Mesenchymal stem cell (in vitro differentiated cells and primary cell): ENCODE measurements around the gene RAB10.

Experiments used
- DNase-seq: peaks from one replicate; pipeline ENCODE4 v3.0.0-alpha.2; 2013
- H2AFZ ChIP-seq: one replicate; pipeline ENCODE4 v1.6.1; 2013; ENCODE audit warnings: low read depth, mild to moderate bottlenecking, control low read depth, inconsistent platforms, low read length, moderate library complexity
- H2AK5ac ChIP-seq: 2 replicates; pipeline ENCODE4 v1.6.1; 2013; ENCODE audit warnings: low read length, moderate library complexity, mild to moderate bottlenecking, inconsistent platforms; ENCODE audit not compliant: severe bottlenecking
- H2BK120ac ChIP-seq: one replicate; pipeline ENCODE4 v1.6.1; 2013; ENCODE audit warnings: low read depth, mild to moderate bottlenecking, inconsistent platforms, low read length, moderate library complexity
- H2BK12ac ChIP-seq, 2 experiments: one replicate each; pipeline ENCODE4 v1.6.1; 2013; ENCODE audit warnings: inconsistent platforms in 2 of 2, low read length in 2 of 2, mild to moderate bottlenecking in 2 of 2, moderate library complexity in 2 of 2, control low read depth in 1 of 2
- H2BK15ac ChIP-seq: one replicate; pipeline ENCODE4 v1.6.1; 2013; ENCODE audit warnings: mild to moderate bottlenecking, low read depth, inconsistent platforms; ENCODE audit not compliant: poor library complexity, severe bottlenecking
- H2BK5ac ChIP-seq: 2 replicates; pipeline ENCODE4 v1.6.1; 2013; ENCODE audit warnings: low read depth, mild to moderate bottlenecking, low read length, control low read depth, inconsistent platforms; ENCODE audit not compliant: poor library complexity, severe bottlenecking
- H3K14ac ChIP-seq, 2 experiments: one replicate each; pipeline ENCODE4 v1.6.1; 2013; ENCODE audit warnings: inconsistent platforms in 2 of 2, low read length in 2 of 2, control low read depth in 1 of 2, mild to moderate bottlenecking in 1 of 2, moderate library complexity in 1 of 2
- H3K18ac ChIP-seq, 2 experiments: one replicate each; pipeline ENCODE4 v1.6.1; 2013; ENCODE audit warnings: inconsistent platforms in 2 of 2, low read length in 2 of 2, control low read depth in 1 of 2, low read depth in 1 of 2, mild to moderate bottlenecking in 1 of 2
- H3K23ac ChIP-seq, 2 experiments: one replicate each; pipeline ENCODE4 v1.6.1; 2013; ENCODE audit warnings: inconsistent platforms in 2 of 2, low read length in 2 of 2, mild to moderate bottlenecking in 2 of 2, moderate library complexity in 2 of 2, control low read depth in 1 of 2
- H3K27ac ChIP-seq: 2 replicates; pipeline ENCODE4 v1.5.1; 2013; ENCODE audit warnings: mild to moderate bottlenecking, moderate library complexity, low read length, control low read depth, inconsistent platforms; ENCODE audit not compliant: poor library complexity, severe bottlenecking
- H3K27me3 ChIP-seq, 2 experiments: 2 replicates each; pipeline versions ENCODE4 v1.6.1 to v1.7.0; 2013; ENCODE audit warnings: low read length in 2 of 2, mild to moderate bottlenecking in 2 of 2, moderate library complexity in 2 of 2, control low read depth in 1 of 2, inconsistent platforms in 1 of 2; ENCODE audit not compliant: control insufficient read depth in 1 of 2, insufficient read depth in 1 of 2
- H3K36me3 ChIP-seq, 2 experiments: 2 replicates each; pipeline versions ENCODE4 v1.6.1 to v1.7.0; 2013; ENCODE audit warnings: low read length in 2 of 2, control low read depth in 1 of 2, inconsistent platforms in 1 of 2, low read depth in 1 of 2, mild to moderate bottlenecking in 1 of 2; ENCODE audit not compliant: insufficient read depth in 2 of 2, control insufficient read depth in 1 of 2
- H3K4ac ChIP-seq, 2 experiments: one replicate each; pipeline ENCODE4 v1.6.1; 2013; ENCODE audit warnings: inconsistent platforms in 2 of 2, low read length in 2 of 2, mild to moderate bottlenecking in 2 of 2, moderate library complexity in 2 of 2, control low read depth in 1 of 2, low read depth in 1 of 2
- H3K4me1 ChIP-seq: 2 replicates; pipeline ENCODE4 v1.6.1; 2013; ENCODE audit warnings: low read depth, low read length, control low read depth; ENCODE audit not compliant: control insufficient read depth, insufficient read depth
- H3K4me2 ChIP-seq: 2 replicates; pipeline ENCODE4 v1.6.1; 2013; ENCODE audit warnings: low read length, mild to moderate bottlenecking, inconsistent platforms; ENCODE audit not compliant: poor library complexity, severe bottlenecking
- H3K4me3 ChIP-seq, 2 experiments: 2 replicates each; pipeline versions ENCODE4 v1.5.1 to v1.7.0; 2013; ENCODE audit warnings: low read length in 2 of 2, mild to moderate bottlenecking in 2 of 2, control low read depth in 1 of 2, low read depth in 1 of 2; ENCODE audit not compliant: insufficient read depth in 1 of 2
- H3K79me1 ChIP-seq: replicated peaks from 2 replicates; pipeline ENCODE4 v1.6.1; 2013; ENCODE audit warnings: mild to moderate bottlenecking, control low read depth, low read length, inconsistent platforms; ENCODE audit not compliant: poor library complexity, severe bottlenecking
- H3K9ac ChIP-seq: 2 replicates; pipeline ENCODE4 v1.7.0; 2013; ENCODE audit warnings: mild to moderate bottlenecking, low read length, moderate library complexity
- H3K9me3 ChIP-seq: 2 replicates; pipeline ENCODE4 v1.7.0; 2013; ENCODE audit warnings: mild to moderate bottlenecking, low read length; ENCODE audit not compliant: control insufficient read depth
- H4K8ac ChIP-seq: one replicate; pipeline ENCODE4 v1.6.1; 2013; ENCODE audit warnings: inconsistent platforms, mild to moderate bottlenecking, low read length, moderate library complexity
- H4K91ac ChIP-seq: one replicate; pipeline ENCODE4 v1.6.1; 2013; ENCODE audit warnings: mild to moderate bottlenecking, low read length, inconsistent platforms
- WGBS: methylation state at CpG from one replicate; pipeline ENCODE4 v1.1.7; 2013; ENCODE audit warnings: mixed read lengths; 5-methylcytosine and 5-hydroxymethylcytosine counted together

RAB10 gene

DNA sequence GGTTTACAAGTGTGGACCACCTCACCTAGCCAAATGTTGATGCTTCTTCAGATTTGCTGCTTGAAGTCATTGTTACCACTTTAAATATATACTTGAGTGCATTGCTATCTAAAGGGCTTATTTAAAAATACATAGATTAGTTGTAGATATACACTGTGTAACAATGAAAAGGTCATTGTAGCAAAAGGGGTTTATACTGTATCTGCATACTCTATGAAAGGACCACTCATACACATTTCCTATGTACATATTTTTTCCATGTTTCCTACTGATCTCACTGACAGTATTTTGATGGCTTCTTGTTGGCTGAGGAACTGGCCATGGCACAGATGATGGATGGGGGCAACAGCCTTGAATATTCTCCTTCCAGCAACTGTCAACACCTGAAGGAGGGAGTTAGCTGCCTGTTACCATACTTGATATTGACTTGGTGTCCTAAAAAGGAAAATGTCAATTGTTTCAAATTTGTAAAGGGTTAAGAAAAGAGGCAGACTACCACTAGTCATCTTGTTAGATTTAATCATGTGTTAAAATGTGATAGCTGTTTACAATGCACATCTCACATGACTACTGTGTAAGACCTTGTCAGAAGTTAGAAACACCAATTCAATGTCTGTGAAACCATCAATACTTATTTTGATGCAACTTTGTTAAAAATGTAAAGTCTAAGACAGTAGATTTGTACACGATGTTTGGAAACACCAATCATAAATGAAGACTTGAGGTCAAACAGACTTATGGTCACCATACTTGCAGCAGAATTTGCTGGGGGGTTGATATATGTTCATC lies 33.5 kb downstream of the RAB10 start:
- Histone ChIP-seq H2AK5ac (no peak overlapping the region), H2BK120ac (no peak overlapping the region), H3K4me1 (peaks cover 10% of the 10 kb centered on the region), H2BK5ac (no peak overlapping the region), H4K91ac (no peak overlapping the region), H3K36me3 (peaks cover 9 to 21% of the 10 kb centered on the region in 2 experiments), H4K8ac (no peak overlapping the region), H3K23ac (no peak overlapping the region), H3K79me1 (no peaks in the 10 kb centered on the region), H3K9ac (no peak overlapping the region), H3K4ac (no peak overlapping the region), H2BK15ac (no peak overlapping the region), H3K27me3 (no peaks in the 10 kb centered on the region), H3K14ac (no peak overlapping the region), H3K4me2 (no peak overlapping the region), H3K9me3 (no peaks in the 10 kb centered on the region), H2BK12ac (no peak overlapping the region), H3K4me3 (no peak overlapping the region), H3K18ac (no peak overlapping the region), H2AFZ (no peak overlapping the region), H3K27ac (no peak overlapping the region)
- DNase-seq = no peak
- WGBS = no CpG with 5 or more reads among the region's 1 CpG

DNA sequence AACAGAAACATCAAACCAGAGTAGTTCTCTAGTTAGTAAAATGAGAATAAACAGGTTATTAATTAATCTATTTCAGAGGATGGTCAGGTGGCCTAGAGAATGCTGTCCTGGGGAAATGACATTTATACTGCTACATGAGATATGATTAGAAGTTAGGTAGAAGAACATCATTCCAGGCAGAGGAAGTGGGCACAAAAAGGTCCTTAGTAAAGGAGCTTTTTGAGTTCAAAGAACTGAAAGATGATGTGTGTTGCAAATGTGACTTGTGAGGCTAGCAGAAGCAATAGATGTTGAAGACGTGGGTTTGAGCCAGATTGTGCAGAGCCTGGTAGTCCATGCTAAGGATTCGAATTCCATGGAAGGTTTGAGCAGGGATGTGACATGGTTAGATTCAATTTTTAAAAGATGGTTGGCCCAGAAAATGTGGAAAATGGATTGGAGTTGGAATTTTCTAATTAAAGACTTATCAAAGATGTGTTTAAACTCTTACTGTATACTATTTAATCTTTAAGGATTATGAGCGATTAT lies 34.2 kb downstream of the RAB10 start:
- Histone ChIP-seq H3K18ac (no peak overlapping the region), H3K27me3 (no peaks in the 10 kb centered on the region), H3K27ac (peak overlapping the region; percentile 91), H2AFZ (no peak overlapping the region), H3K4me1 (peaks cover 10% of the 10 kb centered on the region), H3K79me1 (no peaks in the 10 kb centered on the region), H3K4ac (no peak overlapping the region), H3K4me2 (no peak overlapping the region), H3K4me3 (no peak overlapping the region), H4K91ac (no peak overlapping the region), H3K9ac (peak overlapping the region; percentile 52), H2AK5ac (no peak overlapping the region), H3K36me3 (peaks cover 9 to 21% of the 10 kb centered on the region in 2 experiments), H2BK12ac (no peak overlapping the region), H3K9me3 (no peaks in the 10 kb centered on the region), H3K14ac (no peak overlapping the region), H4K8ac (no peak overlapping the region), H2BK120ac (no peak overlapping the region), H2BK5ac (no peak overlapping the region), H2BK15ac (no peak overlapping the region), H3K23ac (no peak overlapping the region)
- peak; percentile 20 for DNase-seq
- WGBS = 81% methylated on average over 2 of the region's 3 CpGs

DNA sequence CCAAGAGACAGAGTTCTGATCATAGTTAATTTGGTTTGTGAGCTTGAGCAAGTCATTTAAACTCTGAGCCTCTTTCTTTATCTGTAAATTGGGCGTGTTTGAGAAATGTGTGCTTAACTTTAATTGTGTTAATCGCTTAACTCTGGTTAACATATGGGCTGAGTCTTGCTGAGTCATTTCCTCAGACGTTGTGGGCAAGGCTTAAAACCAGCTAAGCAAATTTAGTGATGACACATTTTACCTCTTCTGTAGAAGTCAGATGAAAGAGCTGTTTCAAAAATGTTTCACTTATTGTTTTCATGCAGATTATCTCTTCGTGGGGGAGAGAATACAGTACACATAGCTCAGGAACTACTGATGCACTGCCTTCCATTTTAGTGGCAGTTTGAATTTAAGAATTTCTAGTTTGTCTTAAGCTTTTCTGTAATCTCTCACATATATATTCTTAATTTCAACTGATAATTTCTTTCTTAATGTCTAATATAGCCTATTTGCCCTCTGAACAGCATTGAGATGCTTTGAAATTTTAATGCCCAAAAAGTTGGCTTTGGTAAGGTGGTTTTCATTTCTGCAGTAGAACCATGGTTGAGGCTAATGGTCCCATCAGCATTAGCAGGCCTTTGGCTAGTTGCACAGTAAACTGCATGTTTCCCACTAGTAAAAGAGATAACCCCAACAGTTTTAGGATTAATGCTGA lies 34.9 kb downstream of the RAB10 start:
- H3K4me2 ChIP-seq = peak overlapping the region; percentile 22

DNA sequence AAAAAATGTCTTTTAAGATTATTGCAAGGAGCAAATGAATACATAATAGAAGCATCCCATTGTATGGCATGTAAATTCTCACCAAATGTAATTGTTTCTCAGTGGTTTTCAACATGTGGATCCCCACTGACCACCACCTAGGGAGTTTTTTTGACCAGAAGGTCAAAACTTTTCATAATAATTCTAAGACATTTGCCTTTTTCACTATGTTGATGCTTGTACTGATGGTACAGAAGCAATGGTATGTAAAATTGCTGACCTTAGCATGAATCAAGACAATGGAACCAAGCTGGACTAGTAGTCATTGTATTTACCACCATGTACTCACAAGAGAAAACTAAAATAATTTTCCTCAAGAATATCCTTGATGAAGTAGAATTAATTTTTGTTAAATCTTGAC lies 36.8 kb downstream of the RAB10 start:
- H3K79me1 ChIP-seq = no peaks in the 10 kb centered on the region
- no peaks in the 10 kb centered on the region for H3K9me3 ChIP-seq
- no peak overlapping the region for H2BK12ac ChIP-seq
- peaks cover 3 to 9% of the 10 kb centered on the region in 2 experiments for H3K36me3 ChIP-seq
- H2BK15ac ChIP-seq = no peak overlapping the region
- no peak overlapping the region for H3K23ac ChIP-seq
- peaks cover 12% of the 10 kb centered on the region for H3K4me1 ChIP-seq
- no peak overlapping the region for H3K9ac ChIP-seq
- no peaks in the 10 kb centered on the region for H3K27me3 ChIP-seq
- no peak overlapping the region for H3K4me3 ChIP-seq
- no peak overlapping the region for H2BK120ac ChIP-seq
- H4K8ac ChIP-seq = no peak overlapping the region
- no peak overlapping the region for H3K14ac ChIP-seq
- no peak overlapping the region for H3K4ac ChIP-seq
- no peak overlapping the region for H2AK5ac ChIP-seq
- no peak overlapping the region for H4K91ac ChIP-seq
- H2BK5ac ChIP-seq = no peak overlapping the region
- H3K18ac ChIP-seq = no peak overlapping the region
- no peak overlapping the region for H2AFZ ChIP-seq
- H3K4me2 ChIP-seq = no peak overlapping the region
- no peak for DNase-seq
- no peak overlapping the region for H3K27ac ChIP-seq

More for the DNA sequence above, 34.9 kb downstream of the RAB10 start:
- H3K27me3 ChIP-seq = no peaks in the 10 kb centered on the region
- H2BK15ac ChIP-seq = no peak overlapping the region
- H2BK5ac ChIP-seq = peak overlapping the region; percentile 82
- peaks cover 12% of the 10 kb centered on the region for H3K4me1 ChIP-seq
- H3K9me3 ChIP-seq = no peaks in the 10 kb centered on the region
- peak; percentile 86 for DNase-seq
- no peak overlapping the region for H4K91ac ChIP-seq
- no peak overlapping the region for H2AK5ac ChIP-seq
- H3K4me3 ChIP-seq = peak overlapping the region in 1 of 2 experiments; percentile 45
- no peak overlapping the region for H4K8ac ChIP-seq
- no peak overlapping the region for H3K14ac ChIP-seq
- H3K4ac ChIP-seq = no peak overlapping the region
- 0% methylated on average over 3 of the region's 4 CpGs for WGBS
- no peak overlapping the region for H3K18ac ChIP-seq
- H3K23ac ChIP-seq = no peak overlapping the region
- H3K9ac ChIP-seq = peak overlapping the region; percentile 52
- H3K79me1 ChIP-seq = no peaks in the 10 kb centered on the region
- peak overlapping the region; percentile 91 for H3K27ac ChIP-seq
- H2AFZ ChIP-seq = no peak overlapping the region
- peaks cover 7 to 21% of the 10 kb centered on the region in 2 experiments for H3K36me3 ChIP-seq
- no peak overlapping the region for H2BK12ac ChIP-seq
- H2BK120ac ChIP-seq = no peak overlapping the region
